ENCODE data around the gene GPR162.

Gene GPR162

DNA sequence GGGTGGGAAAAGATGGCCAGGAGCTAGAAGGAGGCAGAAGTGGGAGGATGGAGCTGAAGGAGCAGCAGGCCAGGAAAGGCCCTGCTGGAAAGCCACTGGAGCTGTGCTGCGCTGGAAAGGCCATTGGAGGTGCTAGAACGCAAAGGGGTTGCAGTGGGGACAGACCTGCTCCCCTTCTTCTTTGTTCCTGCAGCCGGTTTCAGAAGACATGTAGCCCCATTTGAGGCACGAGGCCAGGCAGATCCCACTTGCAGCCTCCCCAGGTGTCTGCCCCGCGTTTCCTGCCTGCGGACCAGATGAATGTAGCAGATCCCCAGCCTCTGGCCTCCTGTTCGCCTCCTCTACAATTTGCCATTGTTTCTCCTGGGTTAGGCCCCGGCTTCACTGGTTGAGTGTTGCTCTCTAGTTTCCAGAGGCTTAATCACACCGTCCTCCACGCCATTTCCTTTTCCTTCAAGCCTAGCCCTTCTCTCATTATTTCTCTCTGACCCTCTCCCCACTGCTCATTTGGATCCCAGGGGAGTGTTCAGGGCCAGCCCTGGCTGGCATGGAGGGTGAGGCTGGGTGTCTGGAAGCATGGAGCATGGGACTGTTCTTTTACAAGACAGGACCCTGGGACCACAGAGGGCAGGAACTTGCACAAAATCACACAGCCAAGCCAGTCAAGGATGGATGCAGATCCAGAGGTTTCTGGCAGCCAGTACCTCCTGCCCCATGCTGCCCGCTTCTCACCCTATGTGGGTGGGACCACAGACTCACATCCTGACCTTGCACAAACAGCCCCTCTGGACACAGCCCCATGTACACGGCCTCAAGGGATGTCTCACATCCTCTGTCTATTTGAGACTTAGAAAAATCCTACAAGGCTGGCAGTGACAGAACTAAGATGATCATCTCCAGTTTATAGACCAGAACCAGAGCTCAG is 2.3 kb upstream of the GPR162 start:
- intact Hi-C loops (cut with DNase I): no loop called here
- DNase-seq: peak in 2 of 10 donors; percentile 44 to 78

DNA sequence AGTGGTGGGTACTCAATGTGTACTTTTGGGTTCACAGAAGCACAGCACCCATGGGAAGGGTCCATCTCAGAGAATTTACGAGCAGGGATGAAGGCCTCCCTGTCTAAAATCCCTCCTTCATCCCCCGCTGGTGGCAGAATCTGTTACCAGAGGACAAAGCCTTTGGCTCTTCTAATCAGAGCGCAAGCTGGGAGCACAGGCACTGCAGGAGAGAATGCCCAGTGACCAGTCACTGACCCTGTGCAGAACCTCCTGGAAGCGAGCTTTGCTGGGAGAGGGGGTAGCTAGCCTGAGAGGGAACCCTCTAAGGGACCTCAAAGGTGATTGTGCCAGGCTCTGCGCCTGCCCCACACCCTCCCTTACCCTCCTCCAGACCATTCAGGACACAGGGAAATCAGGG is 1.5 kb upstream of the GPR162 start:
- DNase-seq: peak in 2 of 10 donors; percentile 52 to 76
- intact Hi-C loops (cut with DNase I): no loop called here

DNA sequence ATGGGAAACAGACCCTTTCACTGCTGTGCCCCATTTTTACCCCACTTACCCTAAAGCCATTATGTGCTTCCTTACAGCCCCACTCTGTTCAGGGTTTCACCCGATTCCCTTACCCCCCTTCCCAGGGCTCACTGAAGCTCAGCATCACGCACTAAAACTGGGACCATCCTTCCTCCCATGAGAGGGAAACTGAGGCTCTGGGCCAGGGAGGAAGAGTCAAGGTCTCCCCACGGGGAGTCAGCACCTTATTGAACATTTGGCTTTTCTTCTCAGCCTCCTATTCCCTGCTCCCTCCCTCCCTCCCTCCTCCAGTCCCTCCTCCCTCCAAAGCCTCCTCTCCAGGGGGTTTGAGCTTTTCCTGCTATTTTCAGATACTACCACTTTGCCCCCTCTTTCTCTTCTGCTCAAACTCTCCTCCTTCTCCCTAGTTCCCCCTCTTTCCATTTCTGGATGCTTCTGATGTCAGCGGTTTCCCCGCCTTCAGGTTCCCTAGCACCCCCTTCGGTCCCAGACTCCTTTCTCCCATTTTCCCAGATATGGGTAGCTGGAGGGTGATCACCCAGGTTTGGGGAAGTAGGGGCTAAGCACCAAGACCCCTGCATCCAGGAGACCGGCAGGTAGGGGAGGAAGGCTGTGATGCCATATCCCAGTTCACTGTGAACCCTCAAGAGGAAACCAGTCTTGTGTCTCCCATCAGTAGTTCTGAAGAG is 960 bp downstream of the GPR162 start:
- intact Hi-C loops (cut with DNase I): no loop called here
- peak in 2 of 10 donors; percentile 77 to 79 for DNase-seq

DNA sequence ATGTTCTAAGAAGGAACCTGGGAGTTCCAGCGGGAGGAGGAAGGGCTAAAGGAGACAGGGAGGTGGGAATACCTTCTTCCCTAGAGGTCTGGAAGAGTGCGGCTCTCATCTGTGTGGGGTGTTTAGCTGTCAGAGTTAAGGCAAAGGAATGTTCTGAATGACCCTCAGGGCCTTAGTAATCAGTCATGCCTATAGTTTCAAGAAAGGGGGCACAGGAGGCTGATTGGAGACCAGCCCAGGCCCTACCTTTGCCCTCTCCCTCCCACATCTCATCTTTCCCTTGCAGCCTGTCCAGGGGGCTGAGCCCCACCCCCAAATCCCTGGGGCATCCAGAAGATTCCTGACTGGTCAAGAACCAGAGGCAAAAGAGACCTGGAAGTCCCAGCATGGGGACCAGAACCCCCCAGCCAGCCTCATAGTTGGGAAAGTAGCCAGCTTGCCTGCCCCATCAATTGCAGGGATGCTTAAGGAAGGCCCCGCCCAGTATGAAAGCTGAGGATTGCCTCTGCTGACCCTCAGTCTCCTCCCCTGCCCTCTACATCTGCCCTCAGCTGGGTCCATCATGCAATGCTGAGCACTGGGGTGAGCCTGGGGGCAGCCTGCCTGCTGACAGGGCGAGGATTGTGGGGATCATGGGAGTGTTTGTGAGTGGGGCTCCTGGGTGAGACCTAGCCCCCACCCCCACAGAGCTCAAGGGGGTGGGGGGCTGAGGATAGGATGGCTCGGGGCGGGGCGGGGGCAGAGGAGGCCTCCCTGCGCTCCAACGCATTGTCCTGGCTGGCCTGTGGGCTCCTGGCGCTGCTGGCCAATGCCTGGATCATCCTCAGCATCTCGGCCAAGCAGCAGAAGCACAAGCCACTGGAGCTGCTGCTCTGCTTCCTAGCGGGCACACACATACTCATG is 1.8 kb downstream of the GPR162 start:
- peak in 2 of 10 donors; percentile 17 to 40 for DNase-seq
- intact Hi-C loops (cut with DNase I): no loop called here

DNA sequence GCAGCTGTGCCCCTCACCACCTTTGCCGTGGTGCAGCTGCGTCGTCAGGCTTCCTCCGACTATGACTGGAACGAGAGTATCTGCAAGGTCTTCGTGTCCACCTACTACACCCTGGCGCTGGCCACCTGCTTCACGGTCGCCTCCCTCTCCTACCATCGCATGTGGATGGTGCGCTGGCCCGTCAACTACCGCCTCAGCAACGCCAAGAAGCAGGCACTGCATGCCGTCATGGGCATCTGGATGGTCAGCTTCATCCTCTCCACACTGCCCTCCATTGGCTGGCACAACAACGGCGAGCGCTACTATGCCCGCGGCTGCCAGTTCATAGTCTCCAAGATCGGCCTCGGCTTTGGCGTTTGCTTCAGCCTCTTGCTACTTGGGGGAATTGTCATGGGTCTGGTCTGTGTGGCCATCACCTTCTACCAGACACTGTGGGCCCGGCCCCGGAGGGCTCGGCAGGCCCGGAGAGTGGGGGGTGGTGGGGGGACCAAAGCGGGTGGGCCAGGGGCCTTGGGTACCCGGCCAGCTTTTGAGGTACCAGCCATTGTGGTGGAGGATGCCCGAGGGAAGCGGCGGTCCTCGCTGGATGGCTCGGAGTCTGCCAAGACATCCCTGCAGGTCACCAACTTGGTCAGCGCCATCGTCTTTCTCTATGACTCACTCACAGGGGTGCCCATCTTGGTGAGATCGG is 2.6 kb downstream of the GPR162 start:
- intact Hi-C loops (cut with DNase I): no loop called here
- DNase-seq: peak in 7 of 10 donors; percentile 45 to 94 (median 74)

DNA sequence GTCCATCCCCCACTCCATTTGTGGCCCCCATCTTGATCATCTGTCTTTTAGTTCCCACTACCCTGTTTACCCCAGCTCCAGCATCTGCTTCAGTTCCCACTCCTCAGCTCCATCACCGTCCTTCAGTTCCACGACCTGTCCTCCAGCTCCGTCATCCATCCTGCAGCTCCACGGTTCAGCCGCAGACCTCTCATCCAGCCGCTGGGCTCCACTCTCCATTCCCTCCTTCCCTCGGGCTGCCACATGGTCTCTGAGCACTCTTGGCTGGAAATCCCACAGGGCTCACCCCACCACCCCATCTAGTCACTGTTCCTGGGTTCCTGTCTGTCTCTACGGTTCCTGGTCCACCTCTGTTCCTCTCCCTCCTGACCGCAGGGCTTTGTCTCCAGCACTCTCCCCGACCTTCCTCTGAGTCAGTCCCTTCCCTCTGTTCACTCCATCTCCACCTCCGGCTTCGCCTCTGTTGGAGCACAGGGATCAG is 3.3 kb downstream of the GPR162 start:
- intact Hi-C loops (cut with DNase I): loop anchor here (1.0 to 5.0 kb wide), 2 partner anchors 72 to 88 kb away; partner anchors contain the start of gene MLF2
- DNase-seq: peak in 2 of 10 donors; percentile 84 to 86

DNA sequence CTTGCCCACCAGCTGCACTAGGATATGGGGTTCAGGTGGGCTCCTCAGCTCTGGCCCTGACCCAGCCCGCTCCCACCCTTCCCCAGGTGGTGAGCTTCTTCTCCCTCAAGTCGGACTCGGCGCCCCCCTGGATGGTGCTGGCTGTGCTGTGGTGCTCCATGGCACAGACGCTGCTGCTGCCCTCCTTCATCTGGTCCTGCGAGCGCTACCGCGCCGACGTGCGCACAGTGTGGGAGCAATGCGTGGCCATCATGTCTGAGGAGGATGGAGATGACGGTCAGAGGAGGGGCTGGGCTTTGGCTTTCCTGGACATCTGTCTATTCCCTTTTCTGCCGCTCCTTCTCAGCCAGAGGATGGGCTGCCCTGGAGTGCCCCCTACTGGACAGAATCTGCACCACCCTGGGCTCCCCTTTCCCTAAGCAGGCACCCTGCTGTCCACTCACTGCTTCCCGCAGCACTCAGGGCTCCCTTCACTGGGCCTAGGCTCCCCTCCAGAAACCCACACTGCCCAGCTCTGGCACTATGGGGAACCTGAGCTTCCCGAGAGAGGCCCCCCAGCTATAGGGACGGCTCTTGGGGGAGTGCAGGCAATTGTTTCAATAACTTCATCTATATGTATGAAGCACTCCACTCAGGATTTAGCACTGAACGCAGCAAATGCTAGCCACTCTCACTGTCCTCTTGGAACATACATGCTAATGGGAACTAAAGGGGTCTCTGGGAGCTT is 3.9 kb downstream of the GPR162 start:
- peak; percentile 83 to 98 (median 90) for DNase-seq
- intact Hi-C loops (cut with DNase I): loop anchor here (1.0 to 5.0 kb wide), 2 partner anchors 72 to 88 kb away; partner anchors contain the start of gene MLF2

DNA sequence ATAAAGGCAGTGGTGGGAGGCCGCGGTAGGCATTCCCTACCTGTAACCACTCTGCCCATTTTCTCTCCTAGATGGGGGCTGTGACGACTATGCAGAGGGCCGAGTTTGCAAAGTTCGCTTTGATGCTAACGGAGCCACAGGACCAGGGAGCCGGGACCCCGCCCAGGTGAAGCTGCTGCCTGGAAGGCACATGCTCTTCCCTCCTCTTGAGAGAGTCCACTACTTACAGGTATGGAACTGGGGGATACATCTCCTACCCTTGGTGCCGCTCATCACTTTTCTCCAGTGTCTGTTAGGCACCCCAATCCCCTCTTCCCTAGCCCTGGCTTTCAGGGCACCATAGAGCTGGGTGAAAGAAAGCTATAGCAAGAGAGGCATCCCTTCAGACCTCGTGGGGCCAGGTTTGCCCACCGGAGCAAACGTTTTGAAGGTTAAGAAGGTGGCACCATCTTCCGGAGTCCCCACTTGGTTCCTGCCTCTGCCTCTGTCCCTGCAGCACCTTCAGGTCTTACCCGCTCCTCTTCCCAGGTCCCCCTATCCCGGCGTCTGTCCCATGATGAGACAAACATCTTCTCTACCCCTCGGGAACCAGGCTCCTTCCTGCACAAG is 4.6 kb downstream of the GPR162 start:
- intact Hi-C loops (cut with DNase I): loop anchor here (5.0 kb wide), 1 partner anchor 89 kb away; no protein-coding TSS in a partner anchor
- DNase-seq: peak in 2 of 10 donors; percentile 60 to 66

DNA sequence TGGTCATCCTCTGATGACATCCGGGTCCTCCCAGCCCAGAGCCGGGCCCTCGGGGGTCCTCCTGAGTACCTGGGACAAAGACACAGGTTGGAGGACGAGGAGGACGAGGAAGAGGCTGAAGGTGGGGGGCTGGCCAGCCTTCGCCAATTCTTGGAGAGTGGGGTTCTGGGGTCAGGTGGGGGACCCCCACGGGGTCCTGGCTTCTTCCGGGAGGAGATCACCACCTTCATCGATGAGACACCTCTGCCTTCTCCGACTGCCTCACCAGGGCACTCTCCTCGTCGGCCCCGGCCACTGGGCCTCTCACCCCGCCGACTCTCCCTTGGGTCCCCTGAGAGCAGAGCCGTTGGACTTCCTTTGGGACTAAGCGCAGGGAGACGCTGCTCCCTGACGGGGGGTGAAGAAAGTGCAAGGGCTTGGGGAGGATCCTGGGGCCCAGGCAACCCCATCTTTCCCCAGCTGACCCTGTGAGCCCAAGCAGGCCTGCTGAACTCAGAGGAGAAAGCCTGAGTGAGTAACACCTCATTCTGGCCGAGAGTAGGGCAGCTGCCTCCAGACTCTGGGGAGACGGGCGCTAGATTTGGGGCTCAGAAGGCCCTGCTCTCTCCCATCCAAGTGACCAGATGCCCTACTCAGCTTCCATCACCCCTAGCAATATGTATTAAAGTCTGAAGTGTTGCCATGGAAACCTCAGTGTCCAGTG is 5.3 kb downstream of the GPR162 start:
- intact Hi-C loops (cut with DNase I): loop anchor here (5.0 kb wide), 1 partner anchor 90 kb away; no protein-coding TSS in a partner anchor
- peak in 2 of 10 donors; percentile 59 to 66 for DNase-seq

DNA sequence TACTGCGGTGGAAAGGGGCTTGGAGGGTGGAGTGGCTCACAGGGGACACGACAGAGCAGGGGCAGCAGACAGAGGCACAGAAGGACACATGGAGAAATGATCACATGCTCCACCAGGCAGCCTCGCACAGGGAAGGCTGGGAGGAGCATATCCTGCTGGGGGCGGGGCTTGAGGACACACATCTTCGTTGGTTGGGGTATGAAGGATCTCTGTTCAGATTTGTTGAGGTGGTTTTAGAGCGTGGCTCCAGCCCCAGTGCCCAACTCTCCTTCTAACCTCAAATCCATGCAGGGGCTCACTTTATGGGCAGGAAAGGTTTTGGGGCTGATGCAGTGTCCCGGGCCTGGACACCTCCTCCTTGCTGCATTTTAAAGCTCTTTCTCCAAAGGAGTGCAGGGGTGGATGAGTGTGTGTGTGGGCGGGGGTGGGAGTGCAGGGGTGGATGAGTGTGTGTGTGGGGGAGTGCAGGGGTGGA is 5.9 kb downstream of the GPR162 start:
- DNase-seq: peak; percentile 62 to 97 (median 84)
- intact Hi-C loops (cut with DNase I): loop anchor here (5.0 kb wide), 1 partner anchor 90 kb away; no protein-coding TSS in a partner anchor

DNA sequence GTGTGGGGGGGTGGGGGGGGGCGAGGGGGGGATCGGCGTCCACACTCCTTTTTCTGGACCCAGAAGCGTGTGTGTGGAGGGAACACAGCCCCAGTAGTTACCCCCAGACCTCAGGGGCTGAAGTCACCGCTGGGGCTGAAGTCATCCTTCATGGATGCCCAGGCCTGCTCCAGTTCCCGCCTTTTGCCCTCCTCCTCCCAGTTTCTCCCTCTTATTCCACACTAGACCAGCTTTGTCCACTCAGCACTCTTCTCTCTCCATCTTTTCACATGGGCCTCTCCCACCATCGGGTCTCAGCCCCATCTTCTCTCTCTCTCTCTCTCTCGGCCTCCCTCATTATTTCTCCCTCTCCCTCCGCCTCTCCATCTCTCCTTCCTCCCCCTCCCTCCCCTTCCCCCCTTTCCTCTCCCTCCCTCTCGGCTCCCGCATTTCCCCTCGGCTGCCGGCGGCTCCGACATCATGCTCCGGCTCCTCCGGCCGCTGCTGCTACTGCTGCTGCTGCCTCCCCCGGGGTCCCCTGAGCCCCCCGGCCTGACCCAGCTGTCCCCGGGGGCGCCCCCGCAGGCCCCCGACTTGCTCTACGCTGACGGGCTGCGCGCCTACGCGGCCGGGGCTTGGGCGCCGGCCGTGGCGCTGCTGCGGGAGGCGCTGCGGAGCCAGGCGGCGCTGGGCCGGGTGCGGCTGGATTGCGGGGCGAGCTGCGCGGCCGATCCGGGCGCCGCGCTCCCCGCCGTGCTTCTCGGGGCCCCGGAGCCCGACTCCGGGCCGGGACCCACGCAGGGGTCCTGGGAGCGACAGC is 6.6 kb downstream of the GPR162 start, which contains the start of gene P3H3:
P3H3 (plus strand) TSS at position 426 of the 799 bp plus-strand sequence; CDS start at position 460, 34 bp downstream.
- DNase-seq: peak in 4 of 10 donors; percentile 40 to 89 (median 71)
- intact Hi-C loops (cut with DNase I): loop anchor here (5.0 kb wide), 1 partner anchor 91 kb away; no protein-coding TSS in a partner anchor

DNA sequence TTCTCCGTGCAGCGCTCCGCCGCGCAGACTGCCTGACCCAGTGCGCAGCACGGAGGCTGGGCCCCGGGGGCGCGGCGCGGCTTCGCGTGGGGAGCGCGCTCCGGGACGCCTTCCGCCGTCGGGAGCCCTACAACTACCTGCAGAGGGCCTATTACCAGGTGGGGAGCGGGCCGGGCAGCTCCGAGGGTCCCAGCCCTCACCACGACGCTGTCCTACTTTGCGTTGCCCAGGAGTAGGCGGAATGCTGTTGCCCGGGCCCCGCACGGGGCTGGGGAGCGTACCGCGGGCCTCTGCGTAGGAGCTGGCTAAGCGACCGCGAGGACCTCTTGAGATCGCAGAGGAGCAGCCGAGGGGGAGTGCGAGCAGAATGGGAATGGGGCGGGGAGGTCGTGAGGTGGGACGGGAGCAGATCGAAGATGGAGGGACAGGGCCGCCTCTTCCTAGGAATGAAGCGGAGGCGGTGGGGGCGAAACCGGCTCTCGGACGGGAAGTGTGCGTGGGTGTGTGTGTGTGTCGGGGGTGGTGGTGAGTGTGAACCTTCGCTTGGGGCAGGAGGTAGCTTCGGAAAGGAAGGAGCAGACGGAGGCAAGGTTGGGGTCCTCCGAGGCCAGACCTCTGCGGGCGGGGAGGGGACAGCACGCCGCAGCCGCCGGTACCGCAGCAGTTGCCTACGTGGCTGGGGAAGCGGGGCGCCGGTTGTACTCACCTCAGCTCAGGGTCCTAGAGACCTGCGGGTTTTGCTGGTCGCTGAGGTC is 7.3 kb downstream of the GPR162 start:
- intact Hi-C loops (cut with DNase I): loop anchor here (5.0 kb wide), 1 partner anchor 92 kb away; no protein-coding TSS in a partner anchor
- DNase-seq: peak in 8 of 10 donors; percentile 50 to 94 (median 70)

DNA sequence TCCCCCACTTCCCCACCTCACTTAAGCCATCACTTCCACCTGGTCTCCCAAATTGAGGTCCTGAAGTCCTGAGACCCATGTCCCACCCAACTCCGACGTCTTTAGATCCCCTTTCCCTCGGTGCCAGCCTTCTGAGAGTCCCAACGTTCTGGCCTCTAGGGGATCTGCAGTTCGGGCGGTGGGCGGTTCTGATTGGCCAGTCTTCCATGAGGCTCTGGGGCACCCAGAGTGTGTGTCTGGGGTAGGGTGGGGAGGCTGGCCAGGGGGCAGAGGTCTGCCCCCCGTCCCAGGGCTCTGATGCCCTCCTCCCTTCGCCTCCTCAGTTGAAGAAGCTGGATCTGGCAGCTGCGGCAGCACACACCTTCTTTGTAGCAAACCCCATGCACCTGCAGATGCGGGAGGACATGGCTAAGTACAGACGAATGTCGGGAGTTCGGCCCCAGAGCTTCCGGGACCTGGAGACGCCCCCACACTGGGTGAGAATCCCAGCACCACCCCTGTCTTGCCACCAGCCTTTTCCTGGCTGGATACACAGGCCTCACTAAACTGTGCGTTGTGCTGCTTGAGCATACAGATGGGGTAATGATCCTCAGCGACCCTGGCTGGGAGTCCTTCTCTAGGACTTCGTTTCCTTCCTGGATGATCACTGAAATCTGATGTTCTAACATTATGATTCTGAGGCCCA is 8.1 kb downstream of the GPR162 start:
- DNase-seq: peak in 3 of 10 donors; percentile 54 to 87 (median 87)
- intact Hi-C loops (cut with DNase I): loop anchor here (5.0 kb wide), 1 partner anchor 92 kb away; no protein-coding TSS in a partner anchor

DNA sequence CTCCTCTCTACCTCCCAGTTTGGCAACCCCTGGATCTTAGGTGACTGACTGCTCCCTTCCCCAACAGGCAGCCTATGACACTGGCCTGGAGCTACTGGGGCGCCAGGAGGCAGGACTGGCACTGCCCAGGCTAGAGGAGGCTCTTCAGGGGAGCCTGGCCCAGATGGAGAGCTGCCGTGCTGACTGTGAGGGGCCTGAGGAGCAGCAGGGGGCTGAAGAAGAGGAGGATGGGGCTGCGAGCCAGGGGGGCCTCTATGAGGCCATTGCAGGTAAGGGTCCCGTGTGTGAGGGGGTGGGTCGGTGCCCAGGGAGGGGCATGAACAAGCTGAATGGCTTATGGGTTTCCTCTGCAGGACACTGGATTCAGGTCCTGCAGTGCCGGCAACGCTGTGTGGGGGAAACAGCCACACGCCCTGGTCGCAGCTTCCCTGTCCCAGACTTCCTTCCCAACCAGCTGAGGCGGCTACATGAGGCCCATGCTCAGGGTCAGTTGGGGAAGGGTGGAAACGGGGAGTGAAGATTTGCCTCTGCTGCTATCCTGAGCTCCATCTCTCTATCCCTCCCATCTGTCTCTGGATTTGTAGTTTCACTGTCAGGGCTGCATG is 8.8 kb downstream of the GPR162 start:
- intact Hi-C loops (cut with DNase I): no loop called here
- DNase-seq: peak in 2 of 10 donors; percentile 57 to 66

Data from posterior cingulate gyrus (tissue), 11 donors.